GM21360 (cell line): ENCODE results near the gene TIMM29.

Source experiments
- ATAC-seq: cut with Tn5 transposase; IDR thresholded peaks from one replicate; pipeline ENCODE4 v1.9.1; 2021; ENCODE audit warnings: mild to moderate bottlenecking, moderate library complexity; ENCODE audit not compliant: unreplicated experiment

The TIMM29 gene

GRCh38 chr19:10928563-10929401 is at the start of gene TIMM29, which contains the start of gene YIPF2:
TIMM29 (plus strand) TSS chr19:10928811; CDS start chr19:10928823, 12 bp downstream.
YIPF2 (minus strand) TSS chr19:10928639; CDS start chr19:10928410, 229 bp downstream.
- peak; percentile 54 for ATAC-seq

- ATAC-seq = no peak
Measured at GRCh38 chr19:10881403-10882107, 47.1 kb upstream of the TIMM29 start.

GRCh38 chr19:10882108-10882457 is 46.5 kb upstream of the TIMM29 start:
- no peak for ATAC-seq

- no peak for ATAC-seq
Measured at GRCh38 chr19:10884274-10884673, 44.3 kb upstream of the TIMM29 start.

- no peak for ATAC-seq
Measured at GRCh38 chr19:10885201-10886169, 43.1 kb upstream of the TIMM29 start.

- ATAC-seq = no peak
Measured at GRCh38 chr19:10887616-10888367, 40.8 kb upstream of the TIMM29 start.

GRCh38 chr19:10888421-10888866 is 40.2 kb upstream of the TIMM29 start:
- no peak for ATAC-seq

GRCh38 chr19:10889880-10890279 is 38.7 kb upstream of the TIMM29 start:
- ATAC-seq = no peak

- ATAC-seq = no peak
Measured at GRCh38 chr19:10891405-10892086, 37.1 kb upstream of the TIMM29 start.

- no peak for ATAC-seq
Measured at GRCh38 chr19:10892256-10892655, 36.4 kb upstream of the TIMM29 start.

GRCh38 chr19:10894911-10895213 is 33.7 kb upstream of the TIMM29 start:
- no peak for ATAC-seq

- ATAC-seq = no peak
Measured at GRCh38 chr19:10895363-10895762, 33.2 kb upstream of the TIMM29 start.

GRCh38 chr19:10895920-10896319 is 32.7 kb upstream of the TIMM29 start:
- no peak for ATAC-seq

GRCh38 chr19:10896851-10897526 is 31.6 kb upstream of the TIMM29 start:
- no peak for ATAC-seq

- no peak for ATAC-seq
Measured at GRCh38 chr19:10898633-10899032, 30.0 kb upstream of the TIMM29 start.

- ATAC-seq = no peak
Measured at GRCh38 chr19:10899151-10899653, 29.4 kb upstream of the TIMM29 start.

GRCh38 chr19:10907925-10908324 is 20.7 kb upstream of the TIMM29 start:
- ATAC-seq = no peak

GRCh38 chr19:10908380-10908960 is 20.1 kb upstream of the TIMM29 start:
- ATAC-seq = no peak
